ENCODE results near the gene DIAPH2.
A peak's percentile ranks its signal among the peaks of the same experiment; 100 is the strongest.
"Not testable (repeated sequence)": the region's sequence is repeated elsewhere in the genome, so short reads cannot be mapped to it uniquely, and the experiment has no call there.

DIAPH2 gene

GRCh38 chrX:97401154-97401553 is 716.5 kb downstream of the DIAPH2 start:
- FAIRE-seq, result no peak

GRCh38 chrX:97401586-97402136 is 717.0 kb downstream of the DIAPH2 start:
- FAIRE-seq, result no peak

GRCh38 chrX:97402333-97402732 is 717.7 kb downstream of the DIAPH2 start:
- no peak for FAIRE-seq

GRCh38 chrX:97402903-97403302 is 718.3 kb downstream of the DIAPH2 start:
- FAIRE-seq, result no peak

GRCh38 chrX:97405031-97405660 is 720.5 kb downstream of the DIAPH2 start:
- no peak for FAIRE-seq

- not testable (repeated sequence) for FAIRE-seq
Observed at GRCh38 chrX:97409632-97410415, 725.2 kb downstream of the DIAPH2 start.

GRCh38 chrX:97416461-97416860 is 731.8 kb downstream of the DIAPH2 start:
- FAIRE-seq, result no peak

- no peak for FAIRE-seq
Observed at GRCh38 chrX:97429101-97429500, 744.5 kb downstream of the DIAPH2 start.

GRCh38 chrX:97431281-97431680 is 746.6 kb downstream of the DIAPH2 start:
- FAIRE-seq, result no peak

GRCh38 chrX:97446298-97446882 is 761.7 kb downstream of the DIAPH2 start:
- FAIRE-seq, result peak; percentile 93

GRCh38 chrX:97447306-97447705 is 762.7 kb downstream of the DIAPH2 start:
- FAIRE-seq, result no peak

- no peak for FAIRE-seq
Observed at GRCh38 chrX:97452283-97452682, 767.6 kb downstream of the DIAPH2 start.

GRCh38 chrX:97461763-97462162 is 777.1 kb downstream of the DIAPH2 start:
- no peak for FAIRE-seq

GRCh38 chrX:97471071-97471470 is 786.4 kb downstream of the DIAPH2 start:
- FAIRE-seq, result no peak

- FAIRE-seq, result no peak
Observed at GRCh38 chrX:97474933-97475332, 790.3 kb downstream of the DIAPH2 start.

- FAIRE-seq, result no peak
Observed at GRCh38 chrX:97479106-97479890, 794.7 kb downstream of the DIAPH2 start.

GRCh38 chrX:97481228-97481627 is 796.6 kb downstream of the DIAPH2 start:
- FAIRE-seq, result no peak

- FAIRE-seq, result no peak
Observed at GRCh38 chrX:97482666-97483300, 798.1 kb downstream of the DIAPH2 start.

- no peak for FAIRE-seq
Observed at GRCh38 chrX:97490656-97491055, 806.0 kb downstream of the DIAPH2 start.

- FAIRE-seq, result no peak
Observed at GRCh38 chrX:97494756-97495372, 810.2 kb downstream of the DIAPH2 start.

GRCh38 chrX:97498093-97498492 is 813.5 kb downstream of the DIAPH2 start:
- FAIRE-seq, result no peak

GRCh38 chrX:97504431-97504830 is 819.8 kb downstream of the DIAPH2 start:
- FAIRE-seq, result no peak

All from G401.6 (cell line).